OCI-LY1 (cell line): ENCODE data around the gene RIOK3.

Experiments used
- EZH2 ChIP-seq: fragments of 200-600 bp; sonication (generic), shearing (Covaris generic); IDR thresholded peaks from 2 replicates; pipeline ENCODE4 v1.8.0; 2017; ENCODE audit warnings: borderline replicate concordance, mixed run types, mild to moderate bottlenecking, antibody characterized with exemption, low read length, moderate library complexity, mixed read lengths
- TF ChIP-seq, protein P1 (sequence below): fragments of 200-600 bp; sonication (generic), shearing (Covaris generic); IDR thresholded peaks from 2 replicates; pipeline ENCODE4 v1.5.1; 2017; ENCODE audit warnings: mild to moderate bottlenecking, antibody characterized with exemption, low read length, moderate library complexity, mixed read lengths

DNA sequence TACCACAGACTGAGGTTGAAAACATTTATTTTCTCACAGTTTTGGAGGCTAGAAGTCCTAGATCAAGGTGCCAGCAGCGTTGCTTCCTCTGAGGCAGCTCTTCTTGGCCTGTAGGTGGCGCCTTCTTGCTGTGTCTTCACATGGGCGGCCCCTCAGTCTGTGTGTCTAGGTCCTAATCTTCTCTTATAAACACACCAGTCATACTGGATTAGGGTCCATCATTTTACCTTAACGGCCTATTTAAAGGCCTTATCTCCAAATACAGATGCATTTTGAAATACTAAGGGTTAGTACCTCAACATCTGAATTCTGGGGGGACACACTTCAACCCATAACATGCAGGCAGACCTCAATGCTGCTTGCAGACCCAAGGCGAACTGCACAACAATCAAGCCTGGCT, 45.8 kb downstream of the RIOK3 start:
- TF ChIP-seq, protein P1, sequence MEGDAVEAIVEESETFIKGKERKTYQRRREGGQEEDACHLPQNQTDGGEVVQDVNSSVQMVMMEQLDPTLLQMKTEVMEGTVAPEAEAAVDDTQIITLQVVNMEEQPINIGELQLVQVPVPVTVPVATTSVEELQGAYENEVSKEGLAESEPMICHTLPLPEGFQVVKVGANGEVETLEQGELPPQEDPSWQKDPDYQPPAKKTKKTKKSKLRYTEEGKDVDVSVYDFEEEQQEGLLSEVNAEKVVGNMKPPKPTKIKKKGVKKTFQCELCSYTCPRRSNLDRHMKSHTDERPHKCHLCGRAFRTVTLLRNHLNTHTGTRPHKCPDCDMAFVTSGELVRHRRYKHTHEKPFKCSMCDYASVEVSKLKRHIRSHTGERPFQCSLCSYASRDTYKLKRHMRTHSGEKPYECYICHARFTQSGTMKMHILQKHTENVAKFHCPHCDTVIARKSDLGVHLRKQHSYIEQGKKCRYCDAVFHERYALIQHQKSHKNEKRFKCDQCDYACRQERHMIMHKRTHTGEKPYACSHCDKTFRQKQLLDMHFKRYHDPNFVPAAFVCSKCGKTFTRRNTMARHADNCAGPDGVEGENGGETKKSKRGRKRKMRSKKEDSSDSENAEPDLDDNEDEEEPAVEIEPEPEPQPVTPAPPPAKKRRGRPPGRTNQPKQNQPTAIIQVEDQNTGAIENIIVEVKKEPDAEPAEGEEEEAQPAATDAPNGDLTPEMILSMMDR: peak; percentile 95
- TF ChIP-seq EZH2: no peak
